ENCODE measurements around the gene TTN.

TTN gene

GRCh38 chr2:178491612-178492011, 315.6 kb downstream of the TTN start:
- DNase-seq (ENCODE audit: low read depth, low spot score), result no peak

DNA sequence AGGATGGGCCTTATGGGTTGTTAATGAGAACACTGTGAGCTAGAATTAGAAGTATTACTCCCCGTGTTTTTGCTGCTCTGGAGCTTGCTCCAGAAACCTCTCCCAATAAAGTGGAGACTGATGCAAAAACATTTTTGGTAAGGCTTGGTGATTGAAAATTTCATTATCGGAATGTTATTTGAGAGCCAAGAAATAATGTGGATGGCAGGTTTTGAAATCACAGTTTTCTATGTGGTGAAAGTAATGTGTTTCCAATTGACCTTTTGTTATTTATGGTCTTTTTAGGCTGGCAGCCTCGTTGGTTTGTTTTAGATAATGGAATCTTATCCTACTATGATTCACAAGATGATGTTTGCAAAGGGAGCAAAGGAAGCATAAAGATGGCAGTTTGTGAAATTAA, 321.9 kb downstream of the TTN start:
- no peak for DNase-seq (ENCODE audit: low read depth, low spot score)

- peak; percentile 74 for DNase-seq (ENCODE audit: low read depth, low spot score)
Measured at GRCh38 chr2:178484245-178485041, 322.8 kb downstream of the TTN start.

- DNase-seq (ENCODE audit: low read depth, low spot score), result no peak
Measured at GRCh38 chr2:178482437-178482836, 324.8 kb downstream of the TTN start.

- peak; percentile 99 for DNase-seq (ENCODE audit: low read depth, low spot score)
Measured at GRCh38 chr2:178480227-178481181, 326.7 kb downstream of the TTN start, which contains the start of gene PLEKHA3. Gene PLEKHA3, plus strand, starts transcription at chr2:178480457. Its CDS starts 413 bp downstream, at chr2:178480870.

GRCh38 chr2:178479758-178480226, 327.4 kb downstream of the TTN start:
- DNase-seq (ENCODE audit: low read depth, low spot score), result no peak

GRCh38 chr2:178479275-178479616, 328.0 kb downstream of the TTN start:
- no peak for DNase-seq (ENCODE audit: low read depth, low spot score)

DNA sequence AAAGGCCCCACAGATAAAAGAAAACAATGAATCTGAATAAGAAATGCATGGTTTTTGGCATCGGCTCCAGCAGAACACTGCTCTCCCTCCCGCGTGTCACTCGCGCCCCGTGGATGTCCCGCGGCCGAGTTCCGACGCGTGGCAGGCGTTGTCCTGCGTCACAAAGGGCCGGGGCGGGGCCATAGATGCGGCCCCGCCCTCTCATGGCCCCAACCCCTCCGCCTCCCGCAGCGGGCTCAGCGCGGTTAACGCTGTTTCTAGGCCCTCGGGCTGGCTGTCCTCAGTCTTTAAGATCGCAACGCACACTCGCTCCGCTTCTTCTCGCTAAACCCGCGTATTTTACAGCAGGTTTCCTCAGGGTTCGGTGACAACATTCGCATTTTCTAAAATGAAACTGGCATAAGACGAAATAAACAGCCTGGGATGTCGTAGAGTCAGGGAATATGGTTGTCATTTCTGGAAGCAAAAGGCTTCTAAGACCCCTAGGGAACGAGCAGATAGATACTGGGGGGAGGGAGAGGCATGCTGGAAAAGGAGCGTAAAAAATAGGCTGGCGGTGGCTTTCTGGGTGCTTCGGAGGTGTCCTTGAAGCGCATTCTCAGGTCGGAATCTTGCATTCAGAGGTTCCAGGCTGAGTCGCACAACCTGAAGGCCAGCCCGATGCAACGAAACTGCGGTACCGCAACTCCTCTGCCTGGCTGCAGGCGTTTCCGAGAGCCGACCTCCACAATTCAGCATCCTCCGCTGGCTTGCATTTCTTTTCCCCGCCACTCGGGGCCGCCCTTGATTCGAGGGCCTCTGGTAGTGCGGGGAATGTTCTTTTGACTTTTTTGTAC, 328.6 kb downstream of the TTN start, which contains the start of gene FKBP7:
Gene FKBP7 (minus strand): TSS at position 162 of the 836 bp plus-strand sequence. CDS start 101 bp downstream, at position 61.
- peak; percentile 93 for DNase-seq (ENCODE audit: low read depth, low spot score)

DNA sequence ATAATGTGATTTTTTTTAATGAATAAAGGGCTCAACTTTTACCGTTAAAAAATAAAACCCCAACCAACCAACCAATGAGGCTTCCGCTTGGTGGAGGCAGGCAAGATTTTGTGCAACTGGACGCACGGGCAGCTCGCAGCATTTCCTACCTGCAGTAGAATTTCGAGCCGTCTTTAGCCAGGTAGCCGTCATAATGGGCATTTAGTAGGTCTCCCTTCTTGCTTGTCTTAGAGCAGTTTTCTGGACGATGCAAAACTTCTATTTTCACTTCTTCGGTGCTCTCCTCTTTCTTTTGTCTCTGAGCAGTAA, 329.1 kb downstream of the TTN start:
- DNase-seq (ENCODE audit: low read depth, low spot score), result no peak

GRCh38 chr2:178477443-178478129, 329.6 kb downstream of the TTN start:
- peak; percentile 16 for DNase-seq (ENCODE audit: low read depth, low spot score)

DNA sequence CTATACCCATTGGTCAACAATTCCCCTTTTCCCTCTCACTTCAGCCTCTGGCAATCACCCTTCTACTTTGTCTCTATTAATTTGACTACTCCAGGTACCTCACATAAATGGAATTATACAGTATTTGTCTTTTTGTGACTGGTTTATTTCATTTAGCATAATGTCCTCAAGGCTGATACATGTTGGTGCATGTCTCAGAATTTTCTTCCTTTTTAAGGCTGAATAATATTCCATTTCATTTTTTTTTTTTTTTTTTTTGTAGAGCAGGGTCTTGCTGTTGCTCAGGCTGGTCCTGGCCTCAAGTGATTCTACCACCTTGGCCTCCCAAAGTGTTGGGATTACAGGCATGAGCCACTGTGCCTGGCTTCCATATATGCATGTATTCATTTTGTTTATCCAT, 330.7 kb downstream of the TTN start:
- no peak for DNase-seq (ENCODE audit: low read depth, low spot score)

All from astrocyte of the hippocampus (primary cell).